GM19468 (cell line): ENCODE data around the gene OGFOD2.

Experiments
- ATAC-seq: cut with Tn5 transposase; IDR thresholded peaks from one replicate; pipeline ENCODE4 v1.9.1; 2021; ENCODE audit warnings: mild to moderate bottlenecking, moderate library complexity, moderate number of reproducible peaks; ENCODE audit not compliant: unreplicated experiment; ENCODE audit errors: extremely low read depth

The OGFOD2 gene

DNA sequence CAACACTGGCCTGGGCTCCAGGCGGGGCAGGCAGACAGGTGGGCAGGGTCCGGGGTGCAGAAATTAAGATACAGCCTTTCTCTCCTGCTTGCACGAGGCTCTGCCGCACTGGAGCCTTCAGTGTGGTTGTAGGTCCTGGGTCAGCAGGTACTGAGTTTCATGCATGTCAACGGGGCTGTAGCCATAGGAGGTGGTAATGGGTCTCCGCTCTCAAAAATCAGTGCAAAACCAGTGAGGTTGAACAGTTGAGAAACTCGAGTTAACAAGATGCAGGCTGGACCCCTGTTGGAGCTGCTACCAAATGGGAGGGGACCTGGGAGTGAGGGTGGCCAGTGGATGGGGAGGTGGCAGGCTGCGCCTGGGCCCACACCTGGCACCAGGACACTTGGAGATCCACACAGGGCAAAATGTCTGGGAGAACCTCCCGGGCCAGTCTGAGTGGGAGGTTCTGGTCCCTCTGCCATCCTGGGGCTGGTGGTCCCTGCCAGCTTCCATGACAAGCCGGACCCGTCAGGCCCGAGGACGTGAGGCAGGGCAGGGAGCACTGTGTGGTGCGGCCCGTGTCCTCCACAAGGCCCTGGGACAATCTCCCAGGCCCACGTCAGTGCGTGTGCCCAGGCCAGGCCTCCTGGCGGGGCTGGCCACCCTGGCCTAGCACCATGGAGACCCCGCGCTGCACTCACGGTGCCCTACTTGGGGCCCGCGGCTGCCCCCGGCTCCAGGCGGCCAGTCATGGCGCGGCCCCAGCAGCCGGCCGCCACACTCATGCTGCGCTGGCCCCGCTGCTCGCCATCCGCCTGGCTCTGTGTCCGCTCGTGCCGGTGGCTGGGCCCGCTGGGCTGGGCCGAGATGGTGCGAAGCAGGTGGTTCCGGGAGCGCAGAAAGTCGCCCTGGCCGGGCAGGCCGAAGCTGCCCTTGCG is 10.6 kb downstream of the OGFOD2 start:
- ATAC-seq: no peak

DNA sequence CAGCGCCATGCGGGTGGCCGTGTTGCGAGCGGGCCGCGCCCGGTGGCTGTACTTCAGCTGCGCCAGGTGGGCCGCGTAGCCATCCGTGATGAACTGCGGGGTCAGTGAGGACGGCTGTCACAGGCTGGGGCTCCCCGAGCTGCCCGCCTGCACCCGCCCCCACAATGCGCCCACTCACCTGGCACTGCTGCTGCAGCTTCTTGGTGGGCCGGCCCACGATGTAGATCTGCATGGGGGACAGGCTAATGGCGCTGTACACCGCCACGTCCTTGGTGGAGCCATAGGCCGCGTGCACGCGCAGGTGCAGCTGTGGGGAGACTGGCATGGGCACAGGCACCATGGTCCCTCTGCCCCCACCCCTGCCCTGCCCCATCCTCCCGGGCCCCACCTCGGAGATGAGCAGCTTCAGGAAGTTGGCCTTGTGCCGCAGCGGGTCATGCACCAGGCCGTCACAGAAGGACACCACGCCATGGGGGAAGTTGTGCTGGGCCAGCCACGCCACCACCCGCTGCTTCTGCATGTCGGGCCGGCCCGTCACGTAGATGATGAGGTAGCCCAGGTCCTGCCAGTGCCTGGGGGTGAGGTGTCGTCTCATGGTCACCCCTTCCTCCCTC is 11.3 kb downstream of the OGFOD2 start:
- ATAC-seq: no peak

- ATAC-seq: no peak
Observed at GRCh38 chr12:122987086-122987951, 12.3 kb downstream of the OGFOD2 start.

GRCh38 chr12:122988036-122988435 is 13.0 kb downstream of the OGFOD2 start:
- no peak for ATAC-seq

DNA sequence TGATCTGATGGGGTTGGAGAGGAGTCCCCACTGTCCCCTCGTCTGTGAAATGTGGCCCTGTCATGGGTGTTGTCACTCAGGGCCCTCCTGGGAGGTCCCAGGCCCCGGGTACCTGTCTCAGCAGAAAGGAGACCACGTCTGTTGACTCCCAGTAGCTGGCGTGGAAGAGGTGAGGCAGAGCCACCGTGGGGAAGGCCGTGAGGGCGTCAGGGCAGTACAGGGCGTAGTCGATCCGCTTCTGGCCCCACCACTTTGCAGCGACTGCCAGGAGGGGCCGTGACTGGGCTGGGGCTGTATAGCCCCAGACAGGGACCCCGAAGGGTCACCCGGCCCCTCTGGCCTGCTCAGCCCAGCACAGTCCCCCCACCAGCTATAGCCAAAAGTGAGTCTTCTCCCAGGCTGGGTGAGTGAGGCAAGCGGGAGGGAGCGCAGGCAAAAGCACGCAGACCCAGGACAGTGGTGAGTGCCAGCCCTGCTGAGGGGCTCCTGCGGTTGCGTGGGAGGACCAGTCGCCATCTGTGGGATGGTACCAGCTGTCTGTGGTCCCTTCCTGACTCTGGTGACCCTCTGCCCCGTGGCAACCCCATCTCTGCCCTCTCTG is 13.7 kb downstream of the OGFOD2 start:
- no peak for ATAC-seq

- no peak for ATAC-seq
Observed at GRCh38 chr12:122989225-122989839, 14.3 kb downstream of the OGFOD2 start.

DNA sequence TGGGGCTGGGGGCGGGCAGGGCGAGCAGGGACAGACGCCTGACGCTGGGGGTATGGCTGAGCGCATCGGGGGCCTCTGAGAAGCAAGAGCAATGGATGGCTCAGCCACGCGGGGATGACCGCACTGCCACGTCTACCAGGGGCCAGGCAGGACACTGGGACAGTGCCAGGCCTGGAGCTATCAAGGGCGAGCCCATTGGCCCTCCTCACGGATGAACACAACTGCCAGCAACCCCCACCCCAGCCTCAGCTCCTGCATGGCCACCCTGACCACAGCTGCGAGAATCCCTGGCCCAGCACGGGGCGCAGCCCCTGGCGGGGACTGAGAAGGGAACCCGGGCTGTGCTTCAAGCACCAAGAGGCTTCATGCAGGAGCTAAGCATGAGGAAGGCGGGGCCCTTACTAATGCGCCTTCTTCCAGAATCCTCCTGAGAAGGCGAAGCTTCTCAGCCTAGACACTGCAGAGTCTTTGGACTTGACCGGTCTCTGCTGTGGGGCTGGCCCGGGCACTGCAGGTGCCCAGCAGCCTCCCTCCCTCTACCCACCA is 14.9 kb downstream of the OGFOD2 start:
- ATAC-seq: no peak

GRCh38 chr12:122990561-122990960 is 15.5 kb downstream of the OGFOD2 start:
- ATAC-seq: no peak

- no peak for ATAC-seq
Observed at GRCh38 chr12:122990961-122991622, 16.0 kb downstream of the OGFOD2 start.

DNA sequence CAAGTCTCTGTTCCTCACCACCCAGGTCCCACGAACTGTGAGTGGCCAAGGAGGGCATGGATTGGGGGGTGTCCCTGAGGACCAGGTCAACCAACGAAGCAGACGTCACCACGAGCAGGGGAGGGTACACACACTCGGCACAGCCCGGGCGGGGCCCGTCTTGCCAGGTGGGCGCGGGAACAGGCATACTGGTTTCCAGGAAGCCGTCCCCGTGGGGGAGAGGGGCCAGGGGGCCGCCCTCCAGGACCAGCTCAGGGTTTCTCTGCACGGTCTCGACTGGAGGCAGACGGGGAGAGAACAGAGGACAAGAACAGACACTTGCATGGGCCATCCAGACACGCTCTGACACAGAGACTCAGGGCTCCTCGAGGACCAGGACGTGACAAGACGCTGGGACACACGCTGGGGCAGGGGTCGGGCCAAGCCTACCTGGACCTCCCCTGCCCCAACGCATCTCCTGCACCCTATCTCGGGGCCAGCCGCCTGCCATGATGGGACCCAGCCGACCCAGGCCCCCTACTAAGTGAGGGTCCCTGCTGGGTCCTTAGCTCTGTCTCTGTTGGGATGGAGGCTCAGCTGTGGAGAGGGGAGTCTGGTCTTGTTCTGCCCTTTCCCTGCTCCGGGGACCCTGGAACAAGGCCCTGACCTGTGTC is 16.7 kb downstream of the OGFOD2 start:
- no peak for ATAC-seq

DNA sequence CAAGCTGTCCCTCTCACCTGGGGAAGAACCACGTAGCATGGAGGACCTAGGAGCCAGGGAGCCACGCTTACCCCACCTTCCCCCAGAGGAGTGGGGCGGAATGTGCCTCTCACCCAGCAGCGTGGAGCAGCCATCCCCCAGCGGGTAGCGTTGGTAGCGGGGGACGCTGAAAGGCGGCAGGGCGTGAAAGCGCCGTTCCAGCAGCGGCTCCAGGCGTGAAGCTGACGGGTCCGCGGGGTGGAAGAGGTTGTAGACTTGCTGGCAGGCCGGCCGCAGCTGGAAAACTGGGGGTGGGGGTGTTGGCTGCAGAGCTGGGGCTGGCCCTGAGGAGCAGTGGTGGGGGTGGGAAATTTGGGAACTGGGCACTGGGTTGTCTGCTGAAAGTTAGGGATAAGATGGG is 17.3 kb downstream of the OGFOD2 start:
- no peak for ATAC-seq

GRCh38 chr12:122994140-122994675 is 19.2 kb downstream of the OGFOD2 start:
- ATAC-seq: no peak

- ATAC-seq: no peak
Observed at GRCh38 chr12:122994781-122995502, 19.9 kb downstream of the OGFOD2 start.

DNA sequence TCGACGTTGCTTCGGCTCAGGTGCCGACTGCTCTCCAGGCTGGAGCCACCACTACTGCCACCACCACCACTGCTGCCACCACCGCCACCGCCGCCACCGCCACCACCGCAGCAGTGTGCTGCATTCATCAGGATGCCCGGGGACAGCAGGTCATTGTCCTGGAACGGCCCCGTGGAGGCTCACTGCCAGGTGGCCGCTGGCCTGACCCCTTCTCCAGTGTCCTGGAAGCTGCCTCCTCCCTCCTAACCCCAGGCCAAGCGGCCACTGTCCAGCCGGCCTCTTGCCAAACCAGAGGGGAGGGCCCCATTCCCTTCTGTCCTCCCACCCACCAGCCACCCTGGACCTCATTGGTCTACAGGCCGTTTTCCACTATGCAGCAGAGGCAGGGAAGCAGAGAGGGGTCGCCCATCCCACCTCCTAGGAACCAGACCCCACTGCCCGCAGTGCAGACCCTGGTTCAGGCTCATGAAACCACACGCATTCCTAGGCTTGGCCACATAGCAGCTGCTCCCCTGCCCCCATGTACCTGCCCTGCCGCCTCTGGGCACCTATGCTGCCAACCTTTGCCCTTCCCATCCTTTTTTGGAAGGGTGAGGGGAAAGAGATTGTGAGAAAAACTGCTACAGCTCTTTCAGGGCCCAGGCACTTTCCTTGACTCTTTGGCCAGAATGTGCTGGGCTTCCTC is 20.6 kb downstream of the OGFOD2 start:
- no peak for ATAC-seq

GRCh38 chr12:122996188-122996601 is 21.2 kb downstream of the OGFOD2 start:
- ATAC-seq: no peak

- ATAC-seq: no peak
Observed at GRCh38 chr12:122996621-122997342, 21.7 kb downstream of the OGFOD2 start.
